Right lobe of liver (tissue), 6 donors: Measurements from ENCODE around the gene DCTPP1. TPM values are rescaled to one million over a fixed set of nuclear protein-coding genes. Genes with fewer than 3 reads are reported as not detected.

Experiments
- ATAC-seq, 4 donors: fragments of 200-7000 bp; cut with Tn5 transposase; one replicate each; pipeline ENCODE4 v1.9.1; 2020; ENCODE audit warnings: mild to moderate bottlenecking in 4 of 4, moderate library complexity in 4 of 4
- DNase-seq, 3 donors: peaks; one replicate each; pipeline ENCODE4 v3.0.0-alpha.2; 2020
- H3K27ac ChIP-seq, 3 donors: fragments of 200-600 bp; one replicate each; pipeline ENCODE4 v1.8.0; 2022
- H3K27me3 ChIP-seq, 2 donors: fragments of 200-600 bp; one replicate each; pipeline ENCODE4 v1.8.0; 2022
- H3K36me3 ChIP-seq, 4 donors: fragments of 200-600 bp; sonication (generic) in 1 of 4; one replicate each; pipeline versions ENCODE4 v1.5.1 to v1.8.0; 2017 to 2022; ENCODE audit warnings: control low read depth in 1 of 4
- H3K4me1 ChIP-seq, 4 donors: fragments of 200-600 bp; sonication (generic) in 1 of 4; one replicate each; pipeline versions ENCODE4 v1.5.1 to v1.8.0; 2017 to 2022; ENCODE audit warnings: control low read depth in 1 of 4
- H3K4me3 ChIP-seq, 3 donors: fragments of 200-600 bp; one replicate each; pipeline ENCODE4 v1.8.0; 2022
- H3K9me3 ChIP-seq, 4 donors: fragments of 200-600 bp; sonication (generic) in 1 of 4; one replicate each; pipeline versions ENCODE4 v1.5.1 to v1.8.0; 2017 to 2022; ENCODE audit warnings: control low read depth in 1 of 4
- POLR2A ChIP-seq: fragments of 450-650 bp; IDR thresholded peaks from one replicate; pipeline ENCODE4 v1.6.1; 2017; ENCODE audit warnings: antibody characterized with exemption, mild to moderate bottlenecking
- WGBS: methylation state at CpG from one replicate; pipeline ENCODE4 v1.1.6; 2018; ENCODE audit warnings: low coverage, low lambda C conversion rate; ENCODE audit not compliant: insufficient coverage; ENCODE audit errors: missing lambda C conversion rate; 5-methylcytosine and 5-hydroxymethylcytosine counted together
- intact Hi-C, 2 donors: fragments of 100-400 bp; cut with DNase I; formaldehyde crosslinking; loops; one replicate each; pipeline versions ENCODE4 v1.11.2 to v1.14.1; 2022
- total RNA-seq, 6 experiments: library from RNA; depleted of rRNA in 2 of 6; stranded (reverse); fragments of >200 nt in 2 of 6; fragmentation: NEBNext Ultra II Directional in 3 of 6; extraction: Animal tissue kit (Norgen Biotek cat#: 25700) in 3 of 6; gene quantifications; one replicate each; pipeline versions ENCODE4 v1.1.0 to v1.2.4, GENCODE V29; 2016 to 2023
- TF ChIP-seq, protein P1 (sequence below), 4 donors: fragments of 200-600 bp in 3 of 4; fragments of 450-650 bp in 1 of 4; IDR thresholded peaks; one replicate each; pipeline versions ENCODE4 v1.5.1 to v1.8.0; 2016 to 2022; ENCODE audit warnings: antibody characterized with exemption in 4 of 4, mild to moderate bottlenecking in 2 of 4
- donor health status: DM: no; HTN: yes; CAD: no.
- donor health status: DM: no; HTN: no; CAD: no.
- donor health status: DM: no; HTN: no; CAD: no.
- donor health status: DM: no; HTN: yes; CAD: no.
- donor health status: DM: no; HTN: yes; CAD: no.

The DCTPP1 gene
- total RNA-seq, 6 experiments from 2014 or later = 10.0 to 17.9 (median 13.9) TPM

- H3K27ac ChIP-seq = no peak overlapping the region
- H3K4me1 ChIP-seq = peaks cover 0 to 9% (median 3%) of the 10 kb centered on the region in 4 donors
- DNase-seq (no peak), ATAC-seq (no peak)
- TF ChIP-seq POLR2A = no peak
- TF ChIP-seq, protein P1, sequence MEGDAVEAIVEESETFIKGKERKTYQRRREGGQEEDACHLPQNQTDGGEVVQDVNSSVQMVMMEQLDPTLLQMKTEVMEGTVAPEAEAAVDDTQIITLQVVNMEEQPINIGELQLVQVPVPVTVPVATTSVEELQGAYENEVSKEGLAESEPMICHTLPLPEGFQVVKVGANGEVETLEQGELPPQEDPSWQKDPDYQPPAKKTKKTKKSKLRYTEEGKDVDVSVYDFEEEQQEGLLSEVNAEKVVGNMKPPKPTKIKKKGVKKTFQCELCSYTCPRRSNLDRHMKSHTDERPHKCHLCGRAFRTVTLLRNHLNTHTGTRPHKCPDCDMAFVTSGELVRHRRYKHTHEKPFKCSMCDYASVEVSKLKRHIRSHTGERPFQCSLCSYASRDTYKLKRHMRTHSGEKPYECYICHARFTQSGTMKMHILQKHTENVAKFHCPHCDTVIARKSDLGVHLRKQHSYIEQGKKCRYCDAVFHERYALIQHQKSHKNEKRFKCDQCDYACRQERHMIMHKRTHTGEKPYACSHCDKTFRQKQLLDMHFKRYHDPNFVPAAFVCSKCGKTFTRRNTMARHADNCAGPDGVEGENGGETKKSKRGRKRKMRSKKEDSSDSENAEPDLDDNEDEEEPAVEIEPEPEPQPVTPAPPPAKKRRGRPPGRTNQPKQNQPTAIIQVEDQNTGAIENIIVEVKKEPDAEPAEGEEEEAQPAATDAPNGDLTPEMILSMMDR (IDR thresholded peaks at IDR 0.05) = no peak
- no peaks in the 10 kb centered on the region for H3K9me3 ChIP-seq
- no peaks in the 10 kb centered on the region for H3K27me3 ChIP-seq
- WGBS = 36% methylated on average over 6 of the region's 13 CpGs
- H3K4me3 ChIP-seq = no peak overlapping the region
- no peaks in the 10 kb centered on the region for H3K36me3 ChIP-seq
- intact Hi-C loops = no loop called here
These were observed 48.4 kb downstream of the DCTPP1 start for GRCh38 chr16:30381291-30382041.

DNA sequence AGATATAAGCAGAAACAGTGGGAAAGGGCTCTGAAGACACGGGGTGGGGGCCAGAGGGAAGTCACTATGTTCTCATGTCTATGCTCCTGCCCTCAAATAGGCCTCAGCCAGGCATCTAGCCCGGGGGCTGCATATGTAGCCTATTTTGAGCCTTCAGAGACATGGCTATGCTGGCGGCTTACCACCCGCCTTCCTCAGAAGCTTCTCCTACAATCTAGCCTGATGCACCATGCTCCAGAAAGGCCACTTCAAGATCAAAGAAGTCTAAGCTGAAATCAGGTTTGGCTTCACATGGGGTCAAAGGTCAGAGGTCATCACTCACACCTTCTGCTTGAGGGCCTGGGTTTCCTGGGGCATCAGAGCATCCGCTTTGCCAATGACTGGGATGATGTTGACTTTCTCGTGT, 49.0 kb downstream of the DCTPP1 start:
- no peak overlapping the region for H3K4me3 ChIP-seq
- intact Hi-C loops = no loop called here
- no peak overlapping the region for H3K27ac ChIP-seq
- H3K36me3 ChIP-seq = no peaks in the 10 kb centered on the region
- ATAC-seq (no peak), DNase-seq (no peak)
- no peaks in the 10 kb centered on the region for H3K27me3 ChIP-seq
- TF ChIP-seq POLR2A = no peak
- TF ChIP-seq, protein P1 (IDR thresholded peaks at IDR 0.05) = no peak
- H3K9me3 ChIP-seq = no peaks in the 10 kb centered on the region
- H3K4me1 ChIP-seq = peaks cover 0 to 9% (median 3%) of the 10 kb centered on the region in 4 donors
- 64% methylated on average over 4 of the region's 6 CpGs for WGBS

GRCh38 chr16:30380072-30380802, 49.6 kb downstream of the DCTPP1 start:
- no peaks in the 10 kb centered on the region for H3K27me3 ChIP-seq
- no peak for TF ChIP-seq POLR2A
- TF ChIP-seq, protein P1 (IDR thresholded peaks at IDR 0.05) = no peak
- no peaks in the 10 kb centered on the region for H3K36me3 ChIP-seq
- H3K27ac ChIP-seq = no peak overlapping the region
- no peak for DNase-seq
- 93% methylated on average over 3 of the region's 4 CpGs for WGBS
- no peak overlapping the region for H3K4me3 ChIP-seq
- peaks cover 0 to 9% (median 3%) of the 10 kb centered on the region in 4 donors for H3K4me1 ChIP-seq
- intact Hi-C loops = no loop called here
- ATAC-seq = no peak
- no peaks in the 10 kb centered on the region for H3K9me3 ChIP-seq

GRCh38 chr16:30379158-30379783, 50.6 kb downstream of the DCTPP1 start:
- WGBS = 63% methylated on average over 10 of the region's 27 CpGs
- Histone ChIP-seq H3K36me3 (no peaks in the 10 kb centered on the region), H3K4me1 (peaks cover 0 to 9% (median 3%) of the 10 kb centered on the region in 4 donors), H3K27ac (peak overlapping the region in 1 of 3 donors; percentile 18), H3K4me3 (peak overlapping the region; percentile 60 to 69 (median 64)), H3K27me3 (no peaks in the 10 kb centered on the region), H3K9me3 (no peaks in the 10 kb centered on the region)
- ATAC-seq = no peak
- intact Hi-C loops = no loop called here
- TF ChIP-seq, protein P1 (IDR thresholded peaks at IDR 0.05) = no peak
- TF ChIP-seq POLR2A = no peak
- DNase-seq = no peak
